ENCODE measurements around the gene TOX2. TPM values are rescaled to one million over a fixed set of nuclear protein-coding genes. Genes with fewer than 3 reads are reported as not detected.

TOX2 gene
- total RNA-seq, 1 donor from 2014 or later: not detected

DNA sequence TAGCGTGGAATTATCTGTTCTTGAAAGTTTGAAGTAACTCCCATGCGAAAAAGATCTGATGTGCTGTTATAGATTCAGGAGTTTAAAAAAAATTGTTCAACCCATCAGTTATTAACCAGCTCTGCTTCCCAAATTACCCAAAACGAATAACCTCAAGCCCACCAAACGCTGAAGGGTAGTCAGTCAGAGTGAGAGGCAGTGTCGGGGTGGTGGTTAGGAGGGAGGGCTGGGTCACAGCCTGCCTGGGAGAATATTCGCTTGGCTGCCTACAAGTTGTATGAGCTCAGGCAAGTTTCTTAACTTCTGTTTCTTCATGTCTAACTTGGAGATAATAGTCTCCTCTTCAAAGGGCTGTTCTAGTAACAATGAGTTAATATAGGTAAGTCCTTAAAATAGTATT lies 157.7 kb downstream of the TOX2 start:
- Histone ChIP-seq H3K27ac (ENCODE audit: low read depth, low read length) (no peak overlapping the region), H3K4me3 (ENCODE audit: low read length in 3 of 3) (no peak overlapping the region), H3K4me1 (ENCODE audit: control insufficient read depth in 3 of 3, insufficient read depth in 3 of 3, low read length in 3 of 3) (peaks cover 0 to 9% (median 8%) of the 10 kb centered on the region in 3 donors), H3K36me3 (ENCODE audit: control insufficient read depth in 3 of 3, insufficient read depth in 3 of 3, low read length in 3 of 3) (no peaks in the 10 kb centered on the region), H3K9ac (ENCODE audit: low read depth in 1 of 3, low read length in 3 of 3) (no peak overlapping the region), H3K27me3 (ENCODE audit: control insufficient read depth in 3 of 3, insufficient read depth in 3 of 3, low read length in 3 of 3) (peaks cover 0 to 11% (median 3%) of the 10 kb centered on the region in 3 donors), H3K9me3 (ENCODE audit: control insufficient read depth in 3 of 3, low read length in 3 of 3) (no peaks in the 10 kb centered on the region)

- Histone ChIP-seq H3K27me3 (ENCODE audit: control insufficient read depth in 3 of 3, insufficient read depth in 3 of 3, low read length in 3 of 3) (peaks cover 0 to 7% (median 0%) of the 10 kb centered on the region in 3 donors), H3K4me1 (ENCODE audit: control insufficient read depth in 3 of 3, insufficient read depth in 3 of 3, low read length in 3 of 3) (peaks cover 0 to 9% (median 8%) of the 10 kb centered on the region in 3 donors), H3K9ac (ENCODE audit: low read depth in 1 of 3, low read length in 3 of 3) (no peak overlapping the region), H3K27ac (ENCODE audit: low read depth, low read length) (no peak overlapping the region), H3K4me3 (ENCODE audit: low read length in 3 of 3) (no peak overlapping the region), H3K36me3 (ENCODE audit: control insufficient read depth in 3 of 3, insufficient read depth in 3 of 3, low read length in 3 of 3) (no peaks in the 10 kb centered on the region), H3K9me3 (ENCODE audit: control insufficient read depth in 3 of 3, low read length in 3 of 3) (no peaks in the 10 kb centered on the region)
Measured at GRCh38 chr20:44073011-44073674, 158.5 kb downstream of the TOX2 start.

- Histone ChIP-seq H3K9me3 (ENCODE audit: control insufficient read depth in 3 of 3, low read length in 3 of 3) (no peaks in the 10 kb centered on the region), H3K27me3 (ENCODE audit: control insufficient read depth in 3 of 3, insufficient read depth in 3 of 3, low read length in 3 of 3) (peaks cover 0 to 5% (median 0%) of the 10 kb centered on the region in 3 donors), H3K36me3 (ENCODE audit: control insufficient read depth in 3 of 3, insufficient read depth in 3 of 3, low read length in 3 of 3) (no peaks in the 10 kb centered on the region), H3K4me1 (ENCODE audit: control insufficient read depth in 3 of 3, insufficient read depth in 3 of 3, low read length in 3 of 3) (peaks cover 0 to 9% (median 8%) of the 10 kb centered on the region in 3 donors), H3K9ac (ENCODE audit: low read depth in 1 of 3, low read length in 3 of 3) (no peak overlapping the region), H3K4me3 (ENCODE audit: low read length in 3 of 3) (no peak overlapping the region), H3K27ac (ENCODE audit: low read depth, low read length) (no peak overlapping the region)
Measured at GRCh38 chr20:44073675-44074071, 159.0 kb downstream of the TOX2 start.

GRCh38 chr20:44074252-44075151 lies 159.8 kb downstream of the TOX2 start:
- H3K9ac ChIP-seq (ENCODE audit: low read depth in 1 of 3, low read length in 3 of 3): no peak overlapping the region
- no peak overlapping the region for H3K4me3 ChIP-seq (ENCODE audit: low read length in 3 of 3)
- no peak overlapping the region for H3K27ac ChIP-seq (ENCODE audit: low read depth, low read length)
- H3K9me3 ChIP-seq (ENCODE audit: control insufficient read depth in 3 of 3, low read length in 3 of 3): no peaks in the 10 kb centered on the region
- peaks cover 0 to 9% (median 8%) of the 10 kb centered on the region in 3 donors for H3K4me1 ChIP-seq (ENCODE audit: control insufficient read depth in 3 of 3, insufficient read depth in 3 of 3, low read length in 3 of 3)
- peaks cover 0 to 2% (median 0%) of the 10 kb centered on the region in 3 donors for H3K27me3 ChIP-seq (ENCODE audit: control insufficient read depth in 3 of 3, insufficient read depth in 3 of 3, low read length in 3 of 3)
- no peaks in the 10 kb centered on the region for H3K36me3 ChIP-seq (ENCODE audit: control insufficient read depth in 3 of 3, insufficient read depth in 3 of 3, low read length in 3 of 3)

- Histone ChIP-seq H3K27me3 (ENCODE audit: control insufficient read depth in 3 of 3, insufficient read depth in 3 of 3, low read length in 3 of 3) (peaks cover 0 to 2% (median 0%) of the 10 kb centered on the region in 3 donors), H3K27ac (ENCODE audit: low read depth, low read length) (no peak overlapping the region), H3K4me3 (ENCODE audit: low read length in 3 of 3) (no peak overlapping the region)
Measured at GRCh38 chr20:44075191-44075949, 160.7 kb downstream of the TOX2 start.

DNA sequence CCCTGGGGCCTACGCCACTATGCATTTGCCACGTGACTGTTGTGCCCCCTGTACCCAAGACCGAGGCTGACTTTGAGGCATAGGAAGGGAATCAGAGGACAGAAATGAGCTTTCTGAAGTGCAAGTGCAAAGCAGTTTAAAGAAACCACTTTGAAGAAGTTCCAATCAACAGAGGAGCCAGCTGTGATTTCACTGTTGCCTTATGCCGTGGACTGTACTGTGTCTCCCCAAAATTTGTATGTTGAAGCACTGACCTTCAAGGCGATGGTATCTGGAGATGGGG lies 161.2 kb downstream of the TOX2 start:
- Histone ChIP-seq H3K9ac (ENCODE audit: low read depth in 1 of 3, low read length in 3 of 3) (no peak overlapping the region), H3K9me3 (ENCODE audit: control insufficient read depth in 3 of 3, low read length in 3 of 3) (no peaks in the 10 kb centered on the region), H3K36me3 (ENCODE audit: control insufficient read depth in 3 of 3, insufficient read depth in 3 of 3, low read length in 3 of 3) (no peaks in the 10 kb centered on the region), H3K27me3 (ENCODE audit: control insufficient read depth in 3 of 3, insufficient read depth in 3 of 3, low read length in 3 of 3) (no peaks in the 10 kb centered on the region), H3K4me3 (ENCODE audit: low read length in 3 of 3) (no peak overlapping the region), H3K4me1 (ENCODE audit: control insufficient read depth in 3 of 3, insufficient read depth in 3 of 3, low read length in 3 of 3) (peaks cover 0 to 13% (median 11%) of the 10 kb centered on the region in 3 donors), H3K27ac (ENCODE audit: low read depth, low read length) (no peak overlapping the region)

More at GRCh38 chr20:44075191-44075949, 160.7 kb downstream of the TOX2 start:
- Histone ChIP-seq H3K9me3 (ENCODE audit: control insufficient read depth in 3 of 3, low read length in 3 of 3) (no peaks in the 10 kb centered on the region), H3K4me1 (ENCODE audit: control insufficient read depth in 3 of 3, insufficient read depth in 3 of 3, low read length in 3 of 3) (peaks cover 0 to 9% (median 8%) of the 10 kb centered on the region in 3 donors), H3K9ac (ENCODE audit: low read depth in 1 of 3, low read length in 3 of 3) (no peak overlapping the region), H3K36me3 (ENCODE audit: control insufficient read depth in 3 of 3, insufficient read depth in 3 of 3, low read length in 3 of 3) (no peaks in the 10 kb centered on the region)

GRCh38 chr20:44079291-44079690 lies 164.6 kb downstream of the TOX2 start:
- H3K27me3 ChIP-seq (ENCODE audit: control insufficient read depth in 3 of 3, insufficient read depth in 3 of 3, low read length in 3 of 3): no peaks in the 10 kb centered on the region
- H3K9me3 ChIP-seq (ENCODE audit: control insufficient read depth in 3 of 3, low read length in 3 of 3): no peaks in the 10 kb centered on the region
- peaks cover 9 to 33% (median 30%) of the 10 kb centered on the region in 3 donors for H3K4me1 ChIP-seq (ENCODE audit: control insufficient read depth in 3 of 3, insufficient read depth in 3 of 3, low read length in 3 of 3)
- H3K27ac ChIP-seq (ENCODE audit: low read depth, low read length): no peak overlapping the region
- H3K36me3 ChIP-seq (ENCODE audit: control insufficient read depth in 3 of 3, insufficient read depth in 3 of 3, low read length in 3 of 3): no peaks in the 10 kb centered on the region
- H3K9ac ChIP-seq (ENCODE audit: low read depth in 1 of 3, low read length in 3 of 3): no peak overlapping the region
- H3K4me3 ChIP-seq (ENCODE audit: low read length in 3 of 3): no peak overlapping the region

GRCh38 chr20:44080064-44080463 lies 165.4 kb downstream of the TOX2 start:
- Histone ChIP-seq H3K9me3 (ENCODE audit: control insufficient read depth in 3 of 3, low read length in 3 of 3) (no peaks in the 10 kb centered on the region), H3K27ac (ENCODE audit: low read depth, low read length) (no peak overlapping the region), H3K9ac (ENCODE audit: low read depth in 1 of 3, low read length in 3 of 3) (no peak overlapping the region), H3K36me3 (ENCODE audit: control insufficient read depth in 3 of 3, insufficient read depth in 3 of 3, low read length in 3 of 3) (no peaks in the 10 kb centered on the region), H3K4me3 (ENCODE audit: low read length in 3 of 3) (no peak overlapping the region), H3K27me3 (ENCODE audit: control insufficient read depth in 3 of 3, insufficient read depth in 3 of 3, low read length in 3 of 3) (no peaks in the 10 kb centered on the region), H3K4me1 (ENCODE audit: control insufficient read depth in 3 of 3, insufficient read depth in 3 of 3, low read length in 3 of 3) (peaks cover 9 to 26% (median 23%) of the 10 kb centered on the region in 3 donors)

DNA sequence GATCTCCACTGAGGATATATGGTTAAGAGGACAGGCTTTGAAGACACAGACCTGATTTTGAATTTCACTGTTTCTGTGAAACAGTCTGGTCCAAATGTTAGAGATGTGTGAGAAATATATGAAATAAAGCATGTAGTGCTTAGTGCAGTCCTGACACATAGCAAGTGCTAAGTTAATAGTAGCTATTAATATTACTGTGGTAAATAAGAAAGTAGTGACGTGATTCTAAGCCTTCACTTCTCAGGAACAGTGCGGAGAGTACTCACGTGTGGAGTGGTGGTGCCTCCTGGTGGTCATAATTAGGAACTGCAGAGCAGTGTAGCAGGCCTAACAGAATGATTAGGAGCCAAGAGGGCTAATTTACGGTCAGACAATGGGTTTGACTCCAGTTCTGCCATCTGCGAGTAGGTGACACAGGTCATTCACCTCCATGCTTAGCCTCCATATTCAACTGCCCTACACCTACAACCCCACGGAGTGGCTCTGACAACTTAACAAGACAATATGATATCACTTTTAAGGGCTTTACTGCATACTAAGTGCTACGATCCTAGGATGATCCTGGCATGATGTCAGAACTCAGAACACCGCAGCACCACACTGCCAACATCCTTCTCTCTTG lies 166.1 kb downstream of the TOX2 start:
- H3K9ac ChIP-seq (ENCODE audit: low read depth in 1 of 3, low read length in 3 of 3): no peak overlapping the region
- H3K4me1 ChIP-seq (ENCODE audit: control insufficient read depth in 3 of 3, insufficient read depth in 3 of 3, low read length in 3 of 3): peaks cover 9 to 25% (median 22%) of the 10 kb centered on the region in 3 donors
- H3K36me3 ChIP-seq (ENCODE audit: control insufficient read depth in 3 of 3, insufficient read depth in 3 of 3, low read length in 3 of 3): no peaks in the 10 kb centered on the region
- H3K9me3 ChIP-seq (ENCODE audit: control insufficient read depth in 3 of 3, low read length in 3 of 3): no peaks in the 10 kb centered on the region
- H3K27me3 ChIP-seq (ENCODE audit: control insufficient read depth in 3 of 3, insufficient read depth in 3 of 3, low read length in 3 of 3): no peaks in the 10 kb centered on the region
- no peak overlapping the region for H3K27ac ChIP-seq (ENCODE audit: low read depth, low read length)
- H3K4me3 ChIP-seq (ENCODE audit: low read length in 3 of 3): no peak overlapping the region

Data from skeletal muscle tissue (tissue), 4 donors.